GM18505 (cell line): ENCODE measurements around the gene NAALADL2.
"Not testable (repeated sequence)": the region's sequence is repeated elsewhere in the genome, so short reads cannot be mapped to it uniquely, and the experiment has no call there.

Source experiments
- ATAC-seq: cut with Tn5 transposase; IDR thresholded peaks from one replicate; pipeline ENCODE4 v1.9.1; 2021; ENCODE audit not compliant: unreplicated experiment
- POLR2A ChIP-seq: IDR thresholded peaks from 4 replicates; pipeline ENCODE4 v1.6.1; 2011; ENCODE audit warnings: borderline replicate concordance; ENCODE audit not compliant: insufficient read depth, insufficient read length; ENCODE audit errors: extremely low read depth

NAALADL2 gene

GRCh38 chr3:175426805-175427204 lies 567.7 kb downstream of the NAALADL2 start:
- no peak for ATAC-seq
- TF ChIP-seq POLR2A, result no peak

GRCh38 chr3:175428466-175428865 lies 569.3 kb downstream of the NAALADL2 start:
- ATAC-seq, result no peak
- no peak for TF ChIP-seq POLR2A

- ATAC-seq, result no peak
- no peak for TF ChIP-seq POLR2A
These were observed 572.0 kb downstream of the NAALADL2 start for GRCh38 chr3:175430983-175431773.

- ATAC-seq, result no peak
- TF ChIP-seq POLR2A, result no peak
These were observed 573.4 kb downstream of the NAALADL2 start for GRCh38 chr3:175432376-175433025.

GRCh38 chr3:175433026-175433674 lies 574.0 kb downstream of the NAALADL2 start:
- TF ChIP-seq POLR2A, result no peak
- ATAC-seq, result no peak

- no peak for ATAC-seq
- TF ChIP-seq POLR2A, result no peak
These were observed 575.4 kb downstream of the NAALADL2 start for GRCh38 chr3:175434561-175434960.

GRCh38 chr3:175443682-175444081 lies 584.5 kb downstream of the NAALADL2 start:
- no peak for TF ChIP-seq POLR2A
- no peak for ATAC-seq

- ATAC-seq, result no peak
- TF ChIP-seq POLR2A, result no peak
These were observed 586.6 kb downstream of the NAALADL2 start for GRCh38 chr3:175445741-175446140.

GRCh38 chr3:175447521-175447920 lies 588.4 kb downstream of the NAALADL2 start:
- TF ChIP-seq POLR2A, result no peak

GRCh38 chr3:175453361-175453760 lies 594.2 kb downstream of the NAALADL2 start:
- no peak for ATAC-seq
- no peak for TF ChIP-seq POLR2A

More at GRCh38 chr3:175447521-175447920, 588.4 kb downstream of the NAALADL2 start:
- no peak for ATAC-seq

- no peak for TF ChIP-seq POLR2A
- no peak for ATAC-seq
These were observed 597.3 kb downstream of the NAALADL2 start for GRCh38 chr3:175456466-175456865.

- no peak for TF ChIP-seq POLR2A
These were observed 598.2 kb downstream of the NAALADL2 start for GRCh38 chr3:175457301-175457700.

GRCh38 chr3:175460849-175461399 lies 601.8 kb downstream of the NAALADL2 start:
- not testable (repeated sequence) for ATAC-seq

More at GRCh38 chr3:175457301-175457700, 598.2 kb downstream of the NAALADL2 start:
- peak; percentile 84 for ATAC-seq

- TF ChIP-seq POLR2A, result no peak
- no peak for ATAC-seq
These were observed 605.2 kb downstream of the NAALADL2 start for GRCh38 chr3:175464362-175464761.

- no peak for ATAC-seq
- no peak for TF ChIP-seq POLR2A
These were observed 610.0 kb downstream of the NAALADL2 start for GRCh38 chr3:175469124-175469523.
